Stimulated activated CD8-positive, alpha-beta memory T cell treated with anti-CD3 and anti-CD28 coated beads, Interleukin-2, amount 100 ng/mL, for 1 hour (primary cell): ENCODE measurements around the gene PPP1R13B.

ENCODE experiments used
- DNase-seq, 2 donors: peaks; one replicate each; pipeline ENCODE4 v3.0.0-alpha.2; 2020; ENCODE audit warnings: low read depth in 2 of 2

The PPP1R13B gene

DNA sequence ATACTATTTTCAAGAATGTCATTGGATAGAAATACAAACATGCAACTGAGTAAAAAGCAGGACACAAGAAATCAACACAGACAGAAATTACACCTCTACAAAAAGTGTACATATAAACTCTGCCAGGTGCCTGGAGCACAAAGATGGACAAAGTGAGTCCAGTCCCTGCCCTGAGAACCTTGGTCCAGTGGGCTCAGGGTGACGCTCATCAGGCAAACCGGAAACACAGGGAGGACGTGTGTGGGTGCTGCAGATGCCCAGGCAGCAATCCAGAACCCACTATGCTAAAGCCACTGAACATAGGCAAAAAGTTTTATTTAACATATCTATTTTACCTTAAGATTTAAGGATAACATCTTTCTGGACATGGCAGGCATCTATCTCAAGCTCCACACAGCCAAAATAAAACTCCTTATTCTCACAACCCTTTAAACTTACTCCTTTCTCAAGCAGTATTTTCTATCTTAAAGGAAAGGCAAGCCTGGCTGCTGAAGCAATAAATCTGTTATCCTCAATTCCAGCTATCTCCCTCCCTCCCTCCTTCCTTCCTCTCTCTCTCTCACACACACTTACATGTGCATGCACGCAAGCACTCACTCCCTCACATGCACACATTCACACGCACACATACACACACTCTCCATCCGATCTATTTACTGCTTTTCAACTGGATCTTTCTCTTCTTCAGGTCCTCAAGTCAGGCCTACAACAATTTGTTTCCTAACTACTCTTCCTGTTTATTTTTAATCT is 10.2 kb downstream of the PPP1R13B start:
- no peak for DNase-seq

- no peak for DNase-seq
These were observed 12.4 kb downstream of the PPP1R13B start for GRCh38 chr14:103834956-103835355.

- DNase-seq = no peak
These were observed 13.7 kb downstream of the PPP1R13B start for GRCh38 chr14:103833711-103834110.

- no peak for DNase-seq
These were observed 15.3 kb downstream of the PPP1R13B start for GRCh38 chr14:103832046-103832445.

GRCh38 chr14:103830511-103831270 is 16.7 kb downstream of the PPP1R13B start:
- no peak for DNase-seq

GRCh38 chr14:103828315-103828967 is 18.9 kb downstream of the PPP1R13B start:
- DNase-seq = no peak

DNA sequence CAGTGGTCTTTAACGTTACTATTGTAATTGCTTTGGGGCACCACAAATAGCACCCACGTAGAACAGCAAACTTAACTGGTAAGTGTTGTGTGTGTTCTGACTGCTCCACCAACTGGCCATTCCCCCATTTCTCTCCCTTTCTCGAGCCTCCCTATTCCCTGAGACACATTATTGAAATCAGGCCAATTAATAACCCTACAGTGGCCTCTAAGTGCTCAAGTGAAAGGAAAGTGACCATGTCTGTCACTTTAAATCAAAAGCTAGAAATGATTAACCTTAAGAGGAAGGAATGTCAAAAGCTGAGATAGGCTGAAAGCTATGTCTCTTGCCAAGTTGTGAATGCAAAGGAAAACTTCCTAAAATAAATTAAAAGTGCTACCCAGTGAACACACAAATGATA is 22.3 kb downstream of the PPP1R13B start:
- no peak for DNase-seq

- no peak for DNase-seq
These were observed 26.5 kb downstream of the PPP1R13B start for GRCh38 chr14:103820908-103821307.

DNA sequence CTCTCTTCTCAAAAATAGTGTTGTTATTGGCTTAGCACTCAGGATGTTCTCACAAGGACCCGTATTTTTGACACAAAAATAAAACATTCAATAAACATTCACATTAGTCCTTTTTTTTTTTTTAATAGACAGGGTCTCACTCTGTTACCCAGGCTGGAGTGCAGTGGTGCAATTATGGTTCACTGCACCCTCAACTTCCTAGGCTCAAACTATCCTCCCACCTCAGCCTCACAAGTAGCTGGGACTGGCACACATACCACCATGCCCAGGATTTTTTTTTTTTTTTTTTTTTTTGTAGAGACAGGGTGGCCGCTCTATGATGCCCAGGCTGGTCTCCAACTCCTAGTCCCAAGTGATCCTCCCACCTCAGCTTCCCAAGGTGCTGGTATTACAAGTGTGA is 27.0 kb downstream of the PPP1R13B start:
- DNase-seq = no peak

DNA sequence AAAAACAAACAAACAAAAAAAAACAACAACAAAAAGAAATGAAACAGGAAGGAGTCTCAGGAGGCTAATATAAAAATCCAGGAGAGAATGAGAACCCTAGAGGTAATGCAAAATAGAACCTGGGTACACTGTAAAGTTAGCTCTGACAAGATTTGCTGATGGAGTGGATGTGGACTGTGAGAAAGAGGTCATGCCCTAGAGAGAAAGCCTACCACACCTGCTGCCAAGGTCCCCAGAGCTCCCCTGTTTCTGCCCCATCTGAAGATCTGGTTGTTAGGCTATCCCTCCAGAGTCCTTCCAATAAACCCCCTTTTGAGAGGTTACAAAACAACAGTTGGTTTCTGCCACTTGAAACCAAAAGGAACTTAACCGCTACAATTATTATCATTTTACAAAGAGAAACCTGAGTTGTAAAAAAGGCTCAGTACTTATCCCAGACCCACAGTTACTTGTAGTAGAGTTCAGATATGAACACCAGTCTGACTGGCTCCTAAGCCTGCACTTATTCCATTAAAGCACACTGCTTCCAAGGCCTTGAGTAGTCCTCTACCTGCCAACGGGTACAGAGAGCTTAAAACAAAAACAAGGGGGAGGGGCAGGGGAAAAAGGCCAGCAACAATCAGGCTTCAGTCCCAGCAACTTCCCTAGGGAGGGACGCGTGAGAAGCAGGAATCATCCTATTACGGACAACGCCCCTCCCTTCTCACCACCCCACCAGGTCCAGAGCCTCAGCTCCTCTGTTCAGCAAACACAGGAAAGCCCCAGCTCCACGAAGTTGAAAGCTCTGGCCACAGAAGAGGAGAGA is 27.7 kb downstream of the PPP1R13B start:
- no peak for DNase-seq

DNA sequence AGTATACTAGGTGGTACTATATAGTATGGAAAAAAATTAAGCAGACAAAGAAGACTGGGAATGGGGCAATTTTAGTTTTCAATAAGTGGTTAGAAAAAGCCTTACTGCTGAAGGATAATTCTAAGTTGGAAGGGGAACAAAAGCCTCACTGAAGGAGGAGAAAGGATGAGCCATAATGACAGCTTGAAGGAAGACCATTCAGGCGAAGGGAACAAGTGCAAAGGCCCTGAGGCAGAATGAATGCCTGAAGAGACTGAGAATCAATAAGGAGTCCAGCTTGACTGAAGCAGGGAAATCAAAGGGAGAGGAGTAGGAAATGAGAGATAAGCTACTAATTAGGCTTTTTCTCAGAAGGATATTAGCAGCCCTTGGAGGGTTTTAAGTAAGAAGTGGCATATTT is 28.5 kb downstream of the PPP1R13B start:
- no peak for DNase-seq

GRCh38 chr14:103818422-103818821 is 29.0 kb downstream of the PPP1R13B start:
- no peak for DNase-seq

DNA sequence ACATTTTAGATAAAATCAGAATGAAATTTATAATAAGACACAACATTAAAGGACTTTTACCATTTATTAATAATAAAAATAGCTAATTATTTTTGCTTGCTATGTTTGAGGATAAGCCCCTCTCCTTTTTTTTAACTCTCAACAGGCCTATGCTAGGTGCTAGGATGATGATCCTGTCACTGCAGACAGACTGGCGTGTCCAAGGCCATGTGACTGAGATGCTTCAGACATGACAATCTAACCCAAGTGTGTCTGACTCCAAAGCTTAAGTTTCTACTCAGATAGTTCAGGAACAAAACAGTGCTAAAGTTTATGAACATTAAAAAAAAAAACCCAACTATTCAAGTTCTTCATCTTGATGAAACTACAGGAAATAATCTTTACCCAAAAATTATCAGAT is 29.8 kb downstream of the PPP1R13B start:
- no peak for DNase-seq

DNA sequence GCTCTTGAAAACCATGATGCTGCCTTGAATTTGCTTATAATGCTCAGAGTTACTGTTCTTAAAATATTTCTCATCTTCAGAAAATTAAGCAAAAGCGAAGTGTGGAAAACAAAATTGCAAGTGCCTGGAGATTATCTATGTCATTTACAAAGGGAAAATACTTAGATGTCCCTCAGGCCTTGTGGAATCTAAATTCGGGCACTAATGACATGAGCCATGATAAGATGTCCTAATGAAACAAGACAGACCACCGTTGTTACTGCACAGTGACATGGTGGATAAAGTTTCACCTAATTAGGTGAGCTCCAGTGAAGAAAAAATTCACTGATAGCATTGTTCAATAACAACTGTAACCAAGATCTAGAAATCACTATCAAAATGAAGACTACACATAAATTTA is 30.4 kb downstream of the PPP1R13B start:
- no peak for DNase-seq

GRCh38 chr14:103815253-103815652 is 32.1 kb downstream of the PPP1R13B start:
- no peak for DNase-seq

DNA sequence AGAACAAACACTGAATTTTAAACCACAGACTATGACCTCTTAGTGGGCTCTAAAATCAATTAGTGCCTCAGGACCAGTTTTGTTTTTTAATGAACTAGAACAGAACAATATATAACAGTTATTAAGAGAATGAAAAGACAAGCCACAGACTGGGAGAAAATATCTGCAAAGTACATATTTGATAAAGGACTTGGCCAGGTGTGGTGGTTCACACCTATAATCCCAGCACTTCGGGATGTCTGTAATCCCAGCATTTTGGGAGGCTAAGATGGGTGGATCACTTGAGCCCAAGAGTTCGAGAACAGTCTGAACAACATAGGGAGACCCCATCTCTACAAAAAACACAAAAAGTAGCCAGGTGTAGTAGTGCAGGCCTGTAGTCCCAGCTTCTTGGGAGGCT is 36.2 kb downstream of the PPP1R13B start:
- no peak for DNase-seq

GRCh38 chr14:103808403-103809001 is 38.9 kb downstream of the PPP1R13B start:
- peak; percentile 12 to 37 for DNase-seq

GRCh38 chr14:103806805-103807204 is 40.6 kb downstream of the PPP1R13B start:
- DNase-seq = no peak

- DNase-seq = no peak
These were observed 41.7 kb downstream of the PPP1R13B start for GRCh38 chr14:103805708-103806107.

- DNase-seq = no peak
These were observed 43.7 kb downstream of the PPP1R13B start for GRCh38 chr14:103803661-103804060.

GRCh38 chr14:103802356-103802755 is 45.0 kb downstream of the PPP1R13B start:
- DNase-seq = no peak

- no peak for DNase-seq
These were observed 45.9 kb downstream of the PPP1R13B start for GRCh38 chr14:103801459-103801858.
